Activated CD4-positive, alpha-beta T cell treated with anti-CD3 and anti-CD28 coated beads, Interleukin-2, Interleukin-4, amounts not matched to agents 100 ng/mL and 50 ng/mL, durations not matched to agents 16 hours and 8 hours (primary cell): ENCODE results near the gene CMPK2.

Experiments
- DNase-seq: peaks from one replicate; pipeline ENCODE4 v3.0.0-alpha.2; 2020; ENCODE audit warnings: low spot score

Gene CMPK2

GRCh38 chr2:6810961-6811360, 54.7 kb downstream of the CMPK2 start:
- DNase-seq, result no peak

GRCh38 chr2:6808426-6808825, 57.3 kb downstream of the CMPK2 start:
- no peak for DNase-seq

- no peak for DNase-seq
Measured at GRCh38 chr2:6806604-6807003, 59.1 kb downstream of the CMPK2 start.

GRCh38 chr2:6800553-6800952, 65.2 kb downstream of the CMPK2 start:
- no peak for DNase-seq
